Brain microvascular endothelial cell (primary cell): ENCODE results near the gene HMG20A.

Source experiments
- DNase-seq: peaks from one replicate; pipeline ENCODE4 v3.0.0-alpha.2; 2020
- H3K27ac ChIP-seq: fragments of 250-450 bp; sonication (Bioruptor Pico); 2 replicates; pipeline ENCODE4 v1.5.1; 2020; ENCODE audit warnings: mild to moderate bottlenecking, moderate library complexity
- H3K27me3 ChIP-seq: fragments of 250-450 bp; sonication (Bioruptor Pico); replicated peaks from 2 replicates; pipeline ENCODE4 v1.5.1; 2020; ENCODE audit warnings: mild to moderate bottlenecking
- H3K36me3 ChIP-seq: fragments of 250-450 bp; sonication (Bioruptor Pico); replicated peaks from 2 replicates; pipeline ENCODE4 v1.5.1; 2020; ENCODE audit warnings: mild to moderate bottlenecking
- H3K4me3 ChIP-seq: 2 replicates; pipeline ENCODE4 v1.5.1; 2011; ENCODE audit warnings: low read depth, mild to moderate bottlenecking, control low read depth, low read length, moderate library complexity
- in situ Hi-C: cut with HindIII; loops from 2 replicates; pipeline ENCODE4 v1.10.0; 2017; ENCODE audit warnings: low sequenced_read_pairs, low pct_ligation_motif_present
- TF ChIP-seq, protein P1 (sequence below): IDR thresholded peaks from 2 replicates; pipeline ENCODE4 v1.5.1; 2011; ENCODE audit warnings: low read depth, mild to moderate bottlenecking, moderate library complexity, low read length, control low read depth, inconsistent platforms; ENCODE audit errors: missing control alignments

Gene HMG20A

GRCh38 chr15:77411619-77411976, 9.1 kb upstream of the HMG20A start:
- TF ChIP-seq, protein P1, sequence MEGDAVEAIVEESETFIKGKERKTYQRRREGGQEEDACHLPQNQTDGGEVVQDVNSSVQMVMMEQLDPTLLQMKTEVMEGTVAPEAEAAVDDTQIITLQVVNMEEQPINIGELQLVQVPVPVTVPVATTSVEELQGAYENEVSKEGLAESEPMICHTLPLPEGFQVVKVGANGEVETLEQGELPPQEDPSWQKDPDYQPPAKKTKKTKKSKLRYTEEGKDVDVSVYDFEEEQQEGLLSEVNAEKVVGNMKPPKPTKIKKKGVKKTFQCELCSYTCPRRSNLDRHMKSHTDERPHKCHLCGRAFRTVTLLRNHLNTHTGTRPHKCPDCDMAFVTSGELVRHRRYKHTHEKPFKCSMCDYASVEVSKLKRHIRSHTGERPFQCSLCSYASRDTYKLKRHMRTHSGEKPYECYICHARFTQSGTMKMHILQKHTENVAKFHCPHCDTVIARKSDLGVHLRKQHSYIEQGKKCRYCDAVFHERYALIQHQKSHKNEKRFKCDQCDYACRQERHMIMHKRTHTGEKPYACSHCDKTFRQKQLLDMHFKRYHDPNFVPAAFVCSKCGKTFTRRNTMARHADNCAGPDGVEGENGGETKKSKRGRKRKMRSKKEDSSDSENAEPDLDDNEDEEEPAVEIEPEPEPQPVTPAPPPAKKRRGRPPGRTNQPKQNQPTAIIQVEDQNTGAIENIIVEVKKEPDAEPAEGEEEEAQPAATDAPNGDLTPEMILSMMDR: no peak
- Histone ChIP-seq H3K4me3 (no peak overlapping the region), H3K36me3 (no peaks in the 10 kb centered on the region), H3K27me3 (no peaks in the 10 kb centered on the region), H3K27ac (no peak overlapping the region)
- no peak for DNase-seq
- in situ Hi-C loops: no loop called here

- H3K36me3 ChIP-seq: no peaks in the 10 kb centered on the region
- TF ChIP-seq, protein P1: no peak
- in situ Hi-C loops: no loop called here
These were observed 7.6 kb upstream of the HMG20A start for GRCh38 chr15:77412972-77413698.

GRCh38 chr15:77413699-77414349, 6.9 kb upstream of the HMG20A start:
- H3K36me3 ChIP-seq: no peaks in the 10 kb centered on the region
- no peak overlapping the region for H3K4me3 ChIP-seq
- in situ Hi-C loops: no loop called here
- no peak overlapping the region for H3K27ac ChIP-seq
- TF ChIP-seq, protein P1: no peak
- H3K27me3 ChIP-seq: no peaks in the 10 kb centered on the region
- DNase-seq: no peak

More at GRCh38 chr15:77412972-77413698, 7.6 kb upstream of the HMG20A start:
- no peak for DNase-seq
- Histone ChIP-seq H3K27ac (no peak overlapping the region), H3K27me3 (no peaks in the 10 kb centered on the region), H3K4me3 (no peak overlapping the region)

- TF ChIP-seq, protein P1: no peak
- Histone ChIP-seq H3K36me3 (peaks cover 2% of the 10 kb centered on the region), H3K27ac (no peak overlapping the region), H3K27me3 (no peaks in the 10 kb centered on the region), H3K4me3 (no peak overlapping the region)
- DNase-seq: no peak
- in situ Hi-C loops: no loop called here
These were observed 5.8 kb upstream of the HMG20A start for GRCh38 chr15:77414789-77415442.

DNA sequence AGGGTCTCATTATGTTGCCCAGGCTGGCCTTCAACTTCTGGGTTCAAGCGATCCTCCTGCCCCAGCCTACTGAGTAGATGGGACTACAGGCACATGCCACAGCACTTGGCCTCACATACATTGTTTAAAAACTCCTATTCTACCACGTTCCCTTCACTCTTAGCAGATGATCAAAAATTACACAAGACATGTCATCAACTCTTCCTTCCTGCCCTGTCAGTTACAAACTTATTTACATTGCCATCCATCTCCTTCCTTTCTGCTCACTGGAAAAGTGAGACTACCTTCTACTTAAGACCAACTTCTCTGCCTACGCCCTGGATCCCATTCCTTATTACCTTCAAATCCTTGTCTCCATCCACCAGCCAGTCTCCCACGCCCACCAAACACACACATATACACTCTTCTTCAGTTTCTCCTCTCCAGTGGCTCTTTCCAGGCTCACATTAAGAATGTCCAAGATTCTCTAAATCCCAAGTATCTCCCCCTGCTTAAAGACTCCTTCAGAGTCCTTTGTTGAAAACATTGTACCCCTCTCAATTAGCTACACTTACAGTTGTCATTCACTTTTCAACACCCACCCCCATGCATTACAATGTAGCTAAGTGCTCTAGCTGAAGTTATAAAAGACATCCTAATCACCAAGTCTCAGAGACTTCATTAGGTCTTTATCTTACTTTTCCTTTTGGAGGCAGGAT, 5.1 kb upstream of the HMG20A start:
- TF ChIP-seq, protein P1: no peak
- no peak overlapping the region for H3K27ac ChIP-seq
- no peaks in the 10 kb centered on the region for H3K27me3 ChIP-seq
- DNase-seq: no peak
- peaks cover 2% of the 10 kb centered on the region for H3K36me3 ChIP-seq
- H3K4me3 ChIP-seq: no peak overlapping the region
- in situ Hi-C loops: no loop called here
